ENCODE measurements around the gene SHB.

SHB gene

DNA sequence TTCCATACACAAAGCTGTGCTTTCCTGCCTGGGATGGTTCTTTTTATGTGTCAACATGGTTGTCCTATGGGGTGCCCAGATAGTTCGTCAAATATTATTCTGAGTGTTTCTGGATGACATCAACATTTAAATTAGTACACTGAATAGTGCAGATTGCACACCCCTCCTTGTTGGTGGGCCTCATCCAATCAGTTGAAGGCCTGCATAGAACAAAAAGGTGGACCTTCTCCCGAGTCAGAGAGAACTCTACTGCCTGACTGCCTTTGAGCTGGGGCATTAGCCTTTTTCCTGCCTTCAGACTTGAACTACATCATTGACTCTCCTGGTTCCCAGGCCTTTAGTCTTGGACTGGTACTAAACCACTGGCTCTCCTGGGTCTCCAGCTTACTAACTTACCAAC is 80.4 kb downstream of the SHB start:
- no peak for TF ChIP-seq Cebpa-rat (IDR thresholded peaks at IDR 0.05)
- Histone ChIP-seq H3K4me2 (no peak overlapping the region), H3K4me1 (peaks cover 36 to 50% (median 45%) of the 10 kb centered on the region in 10 experiments), H3K4me3 (no peak overlapping the region), H4K20me1 (peaks cover 0 to 30% (median under 1%) of the 10 kb centered on the region in 11 experiments; a peak in 6 of 22 replicates), H3K27me3 (no peaks in the 10 kb centered on the region), H3K9ac (no peak overlapping the region), H3K36me3 (no peaks in the 10 kb centered on the region), H3K27ac (no peak overlapping the region), H3K9me3 (replicated peaks in 1 of 11) (no peaks in the 10 kb centered on the region)

DNA sequence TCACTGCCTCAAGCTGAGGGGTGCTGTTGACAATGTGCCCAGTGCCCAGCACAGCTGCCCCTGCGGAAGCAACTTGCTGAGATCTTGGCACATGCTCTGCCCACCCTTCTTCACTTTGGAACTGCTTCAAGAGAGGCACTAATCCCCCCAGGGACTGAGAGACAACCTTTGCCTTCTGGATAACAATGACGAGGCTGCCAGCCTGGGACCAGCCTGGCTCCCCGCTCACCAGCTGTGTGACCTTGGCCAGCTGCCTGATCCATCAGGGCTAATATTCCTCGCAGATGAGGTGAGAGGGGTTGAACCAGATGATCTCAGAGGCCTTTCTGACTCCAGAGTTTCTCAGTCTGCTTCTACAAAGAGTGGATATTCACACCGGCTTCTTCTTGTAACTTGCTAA is 81.0 kb downstream of the SHB start:
- H3K4me2 ChIP-seq: peak overlapping the region in 4 of 11 experiments; percentile 8 to 53 (median 20); a peak in 6 of 22 replicates
- H3K27ac ChIP-seq: no peak overlapping the region
- H3K36me3 ChIP-seq: no peaks in the 10 kb centered on the region

DNA sequence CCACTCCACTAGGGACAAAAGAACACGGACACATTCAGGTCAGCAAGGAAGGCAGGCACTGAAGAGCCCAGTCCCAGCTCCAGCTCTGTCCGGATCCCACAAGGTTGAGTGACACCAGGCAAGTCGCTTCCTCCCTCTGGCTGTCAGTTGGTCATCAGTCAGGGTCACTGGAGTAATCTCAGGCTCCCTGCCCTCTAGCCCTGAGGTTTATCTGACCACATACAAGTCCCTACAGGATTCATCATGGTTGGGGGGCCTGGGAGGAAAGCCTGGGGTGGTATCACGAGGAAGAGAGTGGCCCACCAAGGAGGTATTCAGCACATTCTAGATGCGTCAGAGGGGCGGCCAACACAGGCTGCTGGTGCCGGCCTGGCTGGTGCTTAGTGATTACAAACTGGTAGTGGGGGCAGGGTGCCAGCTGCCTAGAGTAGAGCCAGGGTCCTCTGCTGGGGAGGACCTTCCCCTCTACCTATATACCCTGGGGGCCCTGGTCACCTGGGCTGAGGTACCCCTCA is 81.5 kb downstream of the SHB start:
- H4K20me1 ChIP-seq: peaks cover 0 to 35% (median 3%) of the 10 kb centered on the region in 11 experiments; a peak in 6 of 22 replicates
- no peak for TF ChIP-seq Cebpa-rat (IDR thresholded peaks at IDR 0.05)
- no peak overlapping the region for H3K9ac ChIP-seq
- H3K4me2 ChIP-seq: peak overlapping the region in 6 of 11 experiments; percentile 26 to 53 (median 47); a peak in 11 of 22 replicates
- no peaks in the 10 kb centered on the region for H3K9me3 ChIP-seq (replicated peaks in 1 of 11)
- H3K36me3 ChIP-seq: no peaks in the 10 kb centered on the region
- H3K4me1 ChIP-seq: peaks cover 27 to 39% (median 35%) of the 10 kb centered on the region in 10 experiments; a peak in 19 of 20 replicates
- no peak overlapping the region for H3K4me3 ChIP-seq
- H3K27me3 ChIP-seq: no peaks in the 10 kb centered on the region
- no peak overlapping the region for H3K27ac ChIP-seq

More for the DNA sequence above, 81.0 kb downstream of the SHB start:
- TF ChIP-seq Cebpa-rat (IDR thresholded peaks at IDR 0.05): no peak
- no peaks in the 10 kb centered on the region for H3K9me3 ChIP-seq (replicated peaks in 1 of 11)
- no peaks in the 10 kb centered on the region for H3K27me3 ChIP-seq
- H3K9ac ChIP-seq: no peak overlapping the region
- H4K20me1 ChIP-seq: peaks cover 0 to 35% (median 3%) of the 10 kb centered on the region in 11 experiments; a peak in 6 of 22 replicates
- H3K4me3 ChIP-seq: no peak overlapping the region
- peaks cover 31 to 45% (median 40%) of the 10 kb centered on the region in 10 experiments for H3K4me1 ChIP-seq

DNA sequence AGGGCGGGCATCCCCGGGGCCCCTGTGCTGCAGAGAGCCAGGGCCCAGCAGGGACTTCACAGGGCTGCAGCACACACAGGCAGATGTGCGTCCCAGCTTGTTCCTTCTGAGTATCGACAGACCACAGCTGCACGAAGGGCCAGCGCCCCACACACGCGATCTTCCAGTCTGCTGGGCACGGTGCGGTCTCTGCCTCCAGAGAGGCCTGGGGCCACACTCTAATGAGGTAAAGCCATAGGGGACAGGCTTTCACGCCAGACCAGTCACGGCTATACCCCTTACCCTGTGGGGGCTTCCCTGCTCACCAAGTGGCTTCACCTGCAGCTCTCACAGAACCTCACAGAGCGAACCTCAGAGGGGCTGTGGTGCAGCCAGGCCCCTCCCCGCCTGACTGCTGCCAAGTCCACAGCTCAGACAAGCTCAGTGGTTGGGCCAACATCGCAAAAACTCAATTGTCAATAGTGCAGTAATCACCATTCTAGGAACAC is 82.2 kb downstream of the SHB start:
- Histone ChIP-seq H3K4me1 (peaks cover 20 to 37% (median 32%) of the 10 kb centered on the region in 10 experiments; a peak in 18 of 20 replicates), H3K4me3 (no peak overlapping the region), H3K27me3 (no peaks in the 10 kb centered on the region), H4K20me1 (peaks cover 0 to 35% (median 3%) of the 10 kb centered on the region in 11 experiments; a peak in 6 of 22 replicates), H3K9me3 (replicated peaks in 1 of 11) (no peaks in the 10 kb centered on the region), H3K27ac (no peak overlapping the region), H3K36me3 (no peaks in the 10 kb centered on the region), H3K4me2 (peak overlapping the region in 8 of 11 experiments; percentile 14 to 53 (median 43); a peak in 11 of 22 replicates), H3K9ac (no peak overlapping the region)
- TF ChIP-seq Cebpa-rat (IDR thresholded peaks at IDR 0.05): no peak

DNA sequence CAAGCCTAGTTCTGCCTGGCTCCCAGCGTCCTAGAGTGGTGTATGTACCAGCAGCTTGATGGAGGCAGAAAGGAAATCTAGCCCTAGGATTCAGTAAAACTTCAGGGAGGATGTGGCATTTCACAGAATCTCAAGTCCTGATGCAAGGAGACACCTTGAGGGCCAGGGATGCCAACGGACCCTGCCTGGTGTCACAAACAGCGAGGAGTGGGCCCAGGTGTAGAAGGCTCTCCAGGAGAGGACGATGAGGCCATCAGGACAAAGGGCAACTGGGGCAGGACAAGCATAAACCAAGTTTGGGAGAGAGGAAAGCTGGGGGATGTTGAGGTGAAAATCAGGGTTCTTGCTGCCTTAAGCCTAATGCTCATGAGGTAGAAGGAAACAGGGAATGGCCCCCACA is 83.0 kb downstream of the SHB start:
- peaks cover 11 to 35% (median 27%) of the 10 kb centered on the region in 10 experiments; a peak in 17 of 20 replicates for H3K4me1 ChIP-seq
- H3K9me3 ChIP-seq (replicated peaks in 1 of 11): no peaks in the 10 kb centered on the region
- H3K27ac ChIP-seq: no peak overlapping the region
- H3K9ac ChIP-seq: no peak overlapping the region
- peaks cover 0 to 35% (median 3%) of the 10 kb centered on the region in 11 experiments; a peak in 6 of 22 replicates for H4K20me1 ChIP-seq
- no peaks in the 10 kb centered on the region for H3K36me3 ChIP-seq
- H3K4me2 ChIP-seq: peak overlapping the region in 4 of 11 experiments; percentile 26 to 53 (median 45); a peak in 4 of 22 replicates
- H3K4me3 ChIP-seq: no peak overlapping the region
- no peaks in the 10 kb centered on the region for H3K27me3 ChIP-seq
- no peak for TF ChIP-seq Cebpa-rat (IDR thresholded peaks at IDR 0.05)

DNA sequence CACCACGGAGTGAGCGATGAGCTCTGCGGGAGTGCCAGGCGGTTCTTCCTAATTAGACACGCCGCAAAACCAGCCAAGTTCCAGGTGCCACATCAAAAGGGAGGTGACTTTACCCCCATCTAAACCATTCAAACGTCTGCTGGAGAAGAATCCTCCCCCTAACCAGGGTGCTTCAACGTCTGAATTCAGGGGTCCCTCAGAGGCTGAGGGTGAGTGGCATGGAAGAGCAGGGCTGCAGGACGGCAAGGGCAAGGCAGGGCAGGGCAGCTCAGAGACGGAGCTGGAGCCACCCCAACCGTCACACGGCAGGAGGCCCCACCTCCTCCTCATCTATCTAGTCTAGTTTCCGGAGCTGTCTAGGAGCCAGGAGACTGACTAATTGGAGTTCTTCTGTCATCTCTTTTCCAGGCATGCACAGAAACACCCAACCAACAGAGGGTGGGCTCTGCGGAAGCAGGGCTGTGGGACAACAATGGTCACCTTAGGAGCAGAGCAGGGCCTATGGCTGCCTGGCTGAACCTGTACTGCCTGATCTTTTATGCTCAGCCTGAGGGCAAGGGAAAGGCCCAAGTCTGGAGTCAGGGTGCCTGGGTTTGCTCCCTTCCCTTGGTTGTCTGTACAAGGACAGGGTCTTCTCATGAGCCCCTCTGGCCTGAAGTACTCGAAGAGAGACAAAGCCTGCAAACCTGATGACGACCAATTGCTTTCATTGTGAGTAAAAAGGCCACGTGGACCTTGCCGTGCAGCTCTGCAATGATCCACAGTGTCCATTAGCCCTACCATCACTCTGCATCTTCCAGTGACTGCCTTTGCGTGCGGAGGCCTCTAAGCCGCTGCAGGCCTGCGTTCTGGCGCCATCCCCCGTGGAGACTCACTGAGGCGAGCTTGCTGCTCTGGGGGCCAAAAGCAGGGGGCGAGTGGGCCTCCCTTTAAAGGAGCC is 84.1 kb downstream of the SHB start:
- no peak overlapping the region for H3K4me2 ChIP-seq
- H3K36me3 ChIP-seq: no peaks in the 10 kb centered on the region
- H3K4me3 ChIP-seq: no peak overlapping the region
- no peak for TF ChIP-seq Cebpa-rat (IDR thresholded peaks at IDR 0.05)
- no peaks in the 10 kb centered on the region for H3K9me3 ChIP-seq (replicated peaks in 1 of 11)
- peaks cover under 1 to 25% (median 20%) of the 10 kb centered on the region in 10 experiments; a peak in 14 of 20 replicates for H3K4me1 ChIP-seq
- H3K27me3 ChIP-seq: no peaks in the 10 kb centered on the region
- no peak overlapping the region for H3K9ac ChIP-seq
- H4K20me1 ChIP-seq: peaks cover 0 to 35% (median 3%) of the 10 kb centered on the region in 11 experiments; a peak in 6 of 22 replicates
- H3K27ac ChIP-seq: no peak overlapping the region

DNA sequence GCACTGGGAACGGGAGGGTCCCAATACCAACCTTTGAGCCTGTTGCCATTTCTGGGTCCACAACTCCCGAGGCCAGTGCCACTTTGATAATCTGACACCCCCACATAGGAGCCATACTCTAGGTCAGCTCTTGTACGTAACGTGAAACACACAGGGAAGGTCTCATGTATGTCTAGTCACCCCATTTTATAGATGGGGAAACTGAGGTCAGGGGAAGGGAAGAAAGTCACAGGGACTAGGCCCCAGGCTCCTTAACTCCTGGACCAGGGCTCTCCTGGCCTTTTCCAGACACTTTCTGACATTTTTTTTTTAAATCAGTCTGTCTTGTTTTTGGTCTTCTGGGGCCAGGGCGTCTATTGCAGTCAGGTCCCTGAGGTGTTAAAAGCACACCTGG is 84.8 kb downstream of the SHB start:
- Histone ChIP-seq H3K9me3 (replicated peaks in 1 of 11) (no peaks in the 10 kb centered on the region), H3K27ac (no peak overlapping the region), H3K9ac (no peak overlapping the region), H4K20me1 (peaks cover 0 to 35% (median 3%) of the 10 kb centered on the region in 11 experiments; a peak in 6 of 22 replicates), H3K4me2 (no peak overlapping the region), H3K4me1 (peaks cover 0 to 24% (median 20%) of the 10 kb centered on the region in 10 experiments; a peak in 11 of 20 replicates), H3K36me3 (no peaks in the 10 kb centered on the region), H3K27me3 (no peaks in the 10 kb centered on the region), H3K4me3 (no peak overlapping the region)
- no peak for TF ChIP-seq Cebpa-rat (IDR thresholded peaks at IDR 0.05)

DNA sequence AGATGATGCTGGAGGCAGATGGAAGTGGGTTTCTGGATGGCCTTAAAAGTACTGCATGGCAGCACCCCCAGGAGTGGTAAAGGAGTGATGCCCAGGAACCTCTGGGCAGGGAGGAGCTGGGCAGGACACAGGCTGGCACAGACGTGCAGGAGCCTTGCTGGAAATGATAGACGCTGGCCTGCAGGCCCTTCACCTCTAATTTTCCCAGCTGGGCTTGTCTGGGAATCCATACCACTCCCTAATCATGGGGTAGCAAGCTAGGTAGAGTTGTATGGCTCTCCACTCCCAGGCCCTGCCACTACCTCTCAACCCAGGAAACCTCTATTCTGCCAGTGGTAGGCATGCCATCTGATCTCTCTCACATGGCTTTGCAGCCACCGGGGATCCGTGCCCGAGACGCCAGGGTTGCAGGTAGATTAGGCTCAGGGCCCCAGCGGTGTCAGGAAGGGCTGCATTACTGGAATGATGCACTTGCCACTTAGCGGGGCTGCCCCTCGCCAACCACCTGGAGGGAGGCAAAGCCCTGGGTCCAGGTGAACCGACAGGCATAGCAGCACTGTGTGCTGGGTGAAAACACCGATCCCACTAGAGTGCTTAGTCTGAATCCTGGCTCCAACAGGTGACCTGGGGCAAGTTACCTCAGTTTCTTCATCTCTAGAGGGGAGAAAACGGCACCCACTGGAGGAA is 85.5 kb downstream of the SHB start:
- no peaks in the 10 kb centered on the region for H3K9me3 ChIP-seq (replicated peaks in 1 of 11)
- no peak overlapping the region for H3K9ac ChIP-seq
- H3K4me2 ChIP-seq: no peak overlapping the region
- H3K27me3 ChIP-seq: no peaks in the 10 kb centered on the region
- no peaks in the 10 kb centered on the region for H3K36me3 ChIP-seq
- peaks cover 0 to 24% (median 20%) of the 10 kb centered on the region in 10 experiments; a peak in 11 of 20 replicates for H3K4me1 ChIP-seq
- H3K27ac ChIP-seq: no peak overlapping the region
- H3K4me3 ChIP-seq: no peak overlapping the region
- peaks cover 0 to 35% (median 3%) of the 10 kb centered on the region in 11 experiments; a peak in 6 of 22 replicates for H4K20me1 ChIP-seq
- TF ChIP-seq Cebpa-rat (IDR thresholded peaks at IDR 0.05): no peak
